ENCODE data around the gene COX15.

DNA sequence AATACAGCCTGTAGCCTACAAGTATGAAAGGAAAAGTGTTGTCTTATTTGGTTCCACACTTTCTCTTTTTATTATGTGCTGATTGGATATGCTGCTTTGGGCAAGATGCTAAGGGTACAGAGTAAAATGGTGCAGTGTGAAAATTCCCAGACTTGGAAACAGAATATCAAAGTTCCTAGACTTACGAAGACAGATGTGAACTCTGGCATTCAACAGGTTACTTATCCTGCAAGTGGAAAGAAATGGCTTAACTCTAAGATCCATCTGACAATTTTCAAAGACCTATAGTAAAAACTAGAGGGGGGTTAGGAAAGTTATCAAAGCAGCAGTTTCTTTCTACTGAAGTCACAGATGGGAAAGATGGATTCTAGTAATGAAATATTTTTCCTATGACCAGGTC lies 24.2 kb upstream of the COX15 start:
- TF ChIP-seq, protein P1, sequence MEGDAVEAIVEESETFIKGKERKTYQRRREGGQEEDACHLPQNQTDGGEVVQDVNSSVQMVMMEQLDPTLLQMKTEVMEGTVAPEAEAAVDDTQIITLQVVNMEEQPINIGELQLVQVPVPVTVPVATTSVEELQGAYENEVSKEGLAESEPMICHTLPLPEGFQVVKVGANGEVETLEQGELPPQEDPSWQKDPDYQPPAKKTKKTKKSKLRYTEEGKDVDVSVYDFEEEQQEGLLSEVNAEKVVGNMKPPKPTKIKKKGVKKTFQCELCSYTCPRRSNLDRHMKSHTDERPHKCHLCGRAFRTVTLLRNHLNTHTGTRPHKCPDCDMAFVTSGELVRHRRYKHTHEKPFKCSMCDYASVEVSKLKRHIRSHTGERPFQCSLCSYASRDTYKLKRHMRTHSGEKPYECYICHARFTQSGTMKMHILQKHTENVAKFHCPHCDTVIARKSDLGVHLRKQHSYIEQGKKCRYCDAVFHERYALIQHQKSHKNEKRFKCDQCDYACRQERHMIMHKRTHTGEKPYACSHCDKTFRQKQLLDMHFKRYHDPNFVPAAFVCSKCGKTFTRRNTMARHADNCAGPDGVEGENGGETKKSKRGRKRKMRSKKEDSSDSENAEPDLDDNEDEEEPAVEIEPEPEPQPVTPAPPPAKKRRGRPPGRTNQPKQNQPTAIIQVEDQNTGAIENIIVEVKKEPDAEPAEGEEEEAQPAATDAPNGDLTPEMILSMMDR (IDR thresholded peaks at IDR 0.05 in 8 of 11, conservative IDR thresholded peaks at IDR 0.05 in 3 of 11), result no peak
- TF ChIP-seq POLR2AphosphoS5 (IDR thresholded peaks at IDR 0.05) (no peak), POLR2A (IDR thresholded peaks at IDR 0.05) (no peak)
